Fibroblast of skin of right quadriceps (primary cell): ENCODE measurements around the gene ASGR1.
"Not testable (repeated sequence)": the region's sequence is repeated elsewhere in the genome, so short reads cannot be mapped to it uniquely, and the experiment has no call there.

Experiments
- DNase-seq: peaks from one replicate; pipeline ENCODE4 v3.0.0-alpha.2; 2013

ASGR1 gene

DNA sequence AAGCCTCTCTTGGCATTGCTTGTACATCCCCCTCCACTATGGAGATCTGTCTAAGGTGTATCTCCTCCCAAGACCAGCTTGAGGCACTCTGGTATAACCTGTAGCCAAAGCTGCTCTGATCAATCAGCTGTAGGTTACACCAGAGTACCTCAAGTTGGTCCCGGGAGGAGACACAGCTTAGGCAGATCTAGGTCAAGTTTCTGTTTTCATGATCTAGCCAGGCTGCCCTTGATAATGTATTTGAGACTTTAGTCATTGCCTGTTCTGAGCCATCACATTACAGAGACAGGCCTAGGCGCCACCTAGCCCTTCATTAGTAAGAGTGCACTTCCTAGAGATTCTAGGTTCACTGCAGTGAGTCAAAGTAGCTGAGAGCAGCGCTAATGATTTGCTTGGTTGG is 31.4 kb downstream of the ASGR1 start:
- DNase-seq = no peak

DNA sequence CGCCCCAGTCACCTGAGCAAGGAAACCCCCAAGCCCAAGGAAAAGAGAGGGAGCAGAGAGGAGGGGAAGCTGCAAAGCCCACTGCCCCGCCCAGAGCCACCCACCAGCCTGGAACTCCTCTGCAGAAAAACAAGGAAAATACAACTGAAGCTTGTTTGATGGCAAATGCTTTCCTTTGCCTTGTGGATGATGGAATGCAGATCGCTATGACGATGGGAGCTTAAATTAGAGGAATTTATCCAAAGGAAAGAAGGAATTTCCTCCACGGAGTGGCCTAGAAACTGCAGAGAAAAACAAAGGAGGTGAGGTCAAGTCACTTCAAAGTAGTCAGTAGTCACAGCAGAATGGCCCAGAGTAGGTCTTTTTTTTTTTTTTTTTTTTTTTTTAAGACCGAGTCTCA is 33.1 kb downstream of the ASGR1 start:
- no peak for DNase-seq

GRCh38 chr17:7144213-7144612 is 35.0 kb downstream of the ASGR1 start:
- no peak for DNase-seq

GRCh38 chr17:7141824-7142223 is 37.3 kb downstream of the ASGR1 start:
- DNase-seq = no peak

DNA sequence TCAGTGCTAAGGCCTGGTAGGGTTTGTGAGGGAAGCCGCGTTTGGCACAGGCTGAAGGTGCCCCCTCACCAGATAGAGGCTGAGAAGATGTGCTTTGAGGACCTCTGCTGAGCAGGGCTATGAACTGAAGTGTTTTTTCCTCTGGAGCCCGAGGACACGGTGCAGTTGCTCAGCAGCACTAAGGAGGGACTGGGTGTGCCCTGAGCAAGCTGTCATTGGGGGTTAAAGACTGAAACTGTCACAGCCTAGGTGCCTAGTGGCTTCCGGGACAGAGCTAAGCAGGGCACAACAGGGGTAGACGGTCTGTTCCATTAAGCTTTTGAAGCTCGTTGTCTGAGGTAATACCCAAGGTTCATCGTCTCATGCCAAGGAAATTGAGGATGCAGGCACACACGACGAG is 39.8 kb downstream of the ASGR1 start:
- DNase-seq = no peak

GRCh38 chr17:7138800-7139381 is 40.3 kb downstream of the ASGR1 start:
- DNase-seq = no peak

DNA sequence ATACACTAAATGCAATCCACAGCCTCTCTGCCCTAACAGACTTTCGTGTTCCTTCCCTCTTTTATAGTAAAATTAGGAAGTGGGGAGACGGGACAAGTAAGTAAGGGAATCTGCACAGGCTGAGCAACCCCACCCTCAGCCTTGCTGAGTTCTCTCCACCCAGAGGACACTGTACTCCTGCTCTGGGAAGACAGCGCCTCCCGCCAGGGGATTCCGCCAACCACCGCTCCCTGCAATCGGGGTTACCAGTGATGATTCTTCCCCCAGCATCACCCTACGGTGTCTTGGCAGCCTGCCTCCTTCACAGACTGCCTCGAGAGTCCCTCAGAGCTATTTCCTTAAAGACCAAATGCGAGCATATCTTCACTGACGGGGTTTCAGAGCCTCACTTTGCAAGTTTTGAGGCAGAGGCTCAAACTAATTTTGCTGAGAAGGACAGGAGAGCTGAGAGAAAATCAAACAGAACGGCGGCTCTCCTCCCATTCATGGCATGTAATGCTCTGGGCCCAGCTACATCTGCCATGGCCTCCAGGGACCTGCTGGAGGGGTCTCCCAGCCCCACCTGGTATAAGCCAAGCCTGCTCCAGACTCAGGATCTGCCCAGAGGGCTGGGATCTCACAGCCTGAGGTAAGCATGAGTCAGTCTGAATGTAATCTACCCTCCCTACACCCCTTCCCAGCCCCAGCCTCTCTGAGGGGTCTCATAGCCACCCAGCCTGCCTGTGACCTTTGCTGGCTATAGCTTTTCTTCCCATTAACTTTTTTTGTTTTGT is 41.8 kb downstream of the ASGR1 start:
- no peak for DNase-seq

- DNase-seq = peak; percentile 52
Observed at GRCh38 chr17:7136266-7136877, 42.8 kb downstream of the ASGR1 start.

DNA sequence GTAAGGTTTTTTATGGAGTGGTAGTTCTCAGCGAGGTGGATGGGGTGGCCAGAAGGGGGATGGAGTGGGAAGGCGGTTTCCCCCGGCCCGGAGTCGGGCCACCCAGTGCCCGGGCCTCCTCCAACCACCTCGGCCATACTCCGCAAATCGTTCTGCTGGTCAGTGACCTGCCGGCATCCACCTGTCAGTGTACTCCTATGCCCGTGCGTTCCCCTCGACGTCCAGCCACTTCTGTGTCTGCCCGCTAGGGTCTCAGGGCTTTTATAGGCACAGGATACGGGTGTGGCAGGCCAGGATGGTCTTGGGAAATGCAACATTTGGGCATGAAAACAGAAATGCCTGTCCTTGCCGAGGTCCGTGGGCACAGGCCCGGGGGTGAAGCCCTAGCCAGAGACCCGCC is 45.3 kb downstream of the ASGR1 start:
- DNase-seq = no peak

DNA sequence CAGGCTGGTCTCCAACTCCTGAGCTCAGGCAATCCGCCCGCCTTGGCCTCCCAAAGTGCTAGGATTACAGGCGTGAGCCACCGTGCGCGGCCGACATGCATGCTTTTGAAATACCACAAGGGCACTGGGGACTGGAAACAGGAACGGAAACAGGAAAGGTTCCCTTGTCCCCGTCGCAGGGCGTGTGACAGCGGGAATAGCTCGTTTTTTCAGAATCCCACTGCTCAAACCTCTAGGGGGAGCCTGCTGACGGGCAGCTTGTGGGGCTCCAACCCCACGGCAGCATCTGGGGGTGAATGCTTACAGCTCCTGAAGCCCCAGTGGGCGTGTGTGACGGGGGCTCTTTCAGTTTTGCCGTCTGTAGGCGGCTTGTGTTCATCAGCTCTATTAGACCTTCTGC is 45.7 kb downstream of the ASGR1 start:
- no peak for DNase-seq

GRCh38 chr17:7132511-7133094 is 46.6 kb downstream of the ASGR1 start:
- DNase-seq = no peak

- DNase-seq = no peak
Observed at GRCh38 chr17:7131423-7131791, 47.8 kb downstream of the ASGR1 start.

DNA sequence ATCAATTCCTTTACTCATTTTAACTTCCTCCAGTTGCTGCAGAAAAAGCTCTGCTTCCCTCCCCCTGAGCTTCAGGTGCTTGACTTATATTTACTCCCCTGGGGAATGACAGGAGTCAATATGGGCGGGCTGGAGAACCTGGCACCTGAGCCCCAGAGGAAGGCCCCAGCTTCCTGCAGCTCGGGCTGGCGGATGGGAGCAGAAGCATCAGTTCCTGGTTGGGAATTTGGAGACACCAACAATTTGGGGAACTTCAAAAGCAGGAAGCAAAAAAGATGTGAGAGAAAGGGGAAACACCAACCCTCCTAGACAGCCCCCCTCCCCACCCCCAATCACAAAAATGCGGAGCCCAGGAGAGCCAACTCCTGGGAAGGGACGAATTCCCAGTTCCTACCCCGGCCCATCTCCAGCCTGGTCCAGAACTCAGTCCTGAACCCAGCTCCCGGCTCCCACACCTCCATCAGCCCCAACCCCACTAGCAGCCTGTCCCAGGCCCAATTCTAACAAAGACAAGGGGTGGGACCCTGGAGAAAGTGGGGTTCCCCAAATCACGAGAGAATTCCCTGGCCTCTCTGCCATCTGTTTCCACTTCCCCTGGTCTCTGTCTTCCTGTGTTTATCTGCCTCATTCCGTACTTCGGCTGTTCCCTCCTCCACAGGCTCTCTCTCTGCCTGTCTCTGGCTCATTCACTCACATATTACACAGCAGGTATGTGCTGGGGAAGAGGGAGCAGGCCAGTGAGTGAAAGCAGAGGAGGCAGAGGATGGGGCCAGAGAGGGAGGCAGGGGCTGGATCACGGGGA is 48.3 kb downstream of the ASGR1 start:
- DNase-seq = no peak

GRCh38 chr17:7129311-7129710 is 49.9 kb downstream of the ASGR1 start:
- DNase-seq = no peak

- no peak for DNase-seq
Observed at GRCh38 chr17:7128160-7128559, 51.0 kb downstream of the ASGR1 start.

- DNase-seq = not testable (repeated sequence)
Observed at GRCh38 chr17:7127501-7127900, 51.7 kb downstream of the ASGR1 start.

DNA sequence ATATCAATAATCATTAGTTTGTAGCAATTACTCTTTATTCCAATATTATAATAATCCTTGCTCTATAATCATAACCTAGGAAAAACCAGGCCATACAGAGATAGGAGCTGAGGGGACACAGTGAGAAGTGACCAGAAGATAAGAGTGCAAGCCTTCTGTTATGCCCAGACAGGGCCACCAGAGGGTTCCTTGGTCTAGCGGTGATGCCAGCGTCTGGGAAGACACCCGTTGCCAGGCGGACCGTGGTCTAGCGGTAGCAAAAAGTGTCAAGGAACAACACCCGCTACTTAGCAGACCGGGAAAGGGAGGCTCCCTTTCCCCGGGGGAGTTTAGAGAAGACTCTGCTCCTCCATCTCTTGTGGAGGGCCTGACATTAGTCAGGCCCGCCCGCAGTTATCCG is 52.8 kb downstream of the ASGR1 start:
- DNase-seq = not testable (repeated sequence)

DNA sequence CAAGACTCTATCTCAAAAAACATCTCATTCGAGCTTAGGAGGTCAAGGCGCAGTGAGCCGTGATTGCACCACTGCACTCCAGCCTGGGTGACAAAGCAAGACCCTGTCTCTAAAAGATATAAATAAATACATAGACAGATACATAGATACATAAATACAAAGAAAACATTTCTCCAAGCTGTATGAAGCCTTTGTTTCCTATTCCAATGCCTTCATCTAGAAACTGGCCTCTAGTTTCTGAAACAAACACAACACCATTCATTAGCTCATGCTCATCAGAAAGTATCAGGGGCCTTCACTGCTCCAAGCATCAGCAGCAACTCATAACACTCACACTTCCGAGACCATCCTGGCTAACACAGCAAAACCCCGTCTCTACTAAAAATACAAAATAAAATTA is 54.2 kb downstream of the ASGR1 start:
- no peak for DNase-seq

- no peak for DNase-seq
Observed at GRCh38 chr17:7123844-7124243, 55.3 kb downstream of the ASGR1 start.
